ENCODE results near the gene SMIM44. TPM values are rescaled to one million over a fixed set of nuclear protein-coding genes. Genes with fewer than 3 reads are reported as not detected.

Gene SMIM44
- total RNA-seq, 2 experiments from 2014 or later = not detected

GRCh38 chr19:3492131-3492839 lies 9.0 kb upstream of the SMIM44 start:
- no peak overlapping the region for H3K27ac Mint-ChIP-seq
- no peak overlapping the region for H3K4me3 Mint-ChIP-seq
- CTCF ChIA-PET = interaction anchor here (0.6 to 1.4 kb wide), 3 partner anchors 8 to 583 kb away, joined by 3 to 4 read pairs (median 3); no protein-coding TSS in a partner anchor

GRCh38 chr19:3491396-3492119 lies 8.3 kb upstream of the SMIM44 start:
- H3K9me3 Mint-ChIP-seq = no peaks in the 10 kb centered on the region
- CTCF ChIA-PET = interaction anchor here (0.7 to 1.4 kb wide), 2 partner anchors 12 to 187 kb away, joined by 3 read pairs; no protein-coding TSS in a partner anchor
- POLR2A ChIA-PET = no interaction called here
- H3K4me3 Mint-ChIP-seq = no peak overlapping the region
- H3K27ac Mint-ChIP-seq = no peak overlapping the region
- H3K36me3 Mint-ChIP-seq (ENCODE audit: low read depth) = peaks cover 16% of the 10 kb centered on the region
- peaks cover 12% of the 10 kb centered on the region for H3K4me1 Mint-ChIP-seq
- no peak for DNase-seq
- no peaks in the 10 kb centered on the region for H3K27me3 Mint-ChIP-seq

More at GRCh38 chr19:3492131-3492839, 9.0 kb upstream of the SMIM44 start:
- H3K36me3 Mint-ChIP-seq (ENCODE audit: low read depth) = peaks cover 19% of the 10 kb centered on the region
- no peaks in the 10 kb centered on the region for H3K27me3 Mint-ChIP-seq
- H3K9me3 Mint-ChIP-seq = no peaks in the 10 kb centered on the region
- peaks cover 12% of the 10 kb centered on the region for H3K4me1 Mint-ChIP-seq
- POLR2A ChIA-PET = no interaction called here
- DNase-seq = no peak

GRCh38 chr19:3482507-3483225 lies 575 bp downstream of the SMIM44 start:
- H3K27ac Mint-ChIP-seq = no peak overlapping the region
- no peaks in the 10 kb centered on the region for H3K9me3 Mint-ChIP-seq
- peaks cover 13% of the 10 kb centered on the region for H3K4me1 Mint-ChIP-seq
- POLR2A ChIA-PET = no interaction called here
- no peak overlapping the region for H3K4me3 Mint-ChIP-seq
- no peak for DNase-seq
- H3K36me3 Mint-ChIP-seq (ENCODE audit: low read depth) = peaks cover 2% of the 10 kb centered on the region
- CTCF ChIA-PET = interaction anchor here (0.6 to 2.0 kb wide), 3 partner anchors 10 to 397 kb away, joined by 3 to 5 read pairs (median 4); no protein-coding TSS in a partner anchor
- H3K27me3 Mint-ChIP-seq = peaks cover 5% of the 10 kb centered on the region

GRCh38 chr19:3481241-3482090 lies 1.8 kb downstream of the SMIM44 start:
- Mint-ChIP-seq H3K4me3 (no peak overlapping the region), H3K9me3 (no peaks in the 10 kb centered on the region), H3K4me1 (peaks cover 13% of the 10 kb centered on the region), H3K27me3 (peaks cover 5% of the 10 kb centered on the region), H3K27ac (no peak overlapping the region), H3K36me3 (ENCODE audit: low read depth) (no peaks in the 10 kb centered on the region)
- no peak for DNase-seq
- POLR2A ChIA-PET = no interaction called here
- CTCF ChIA-PET = interaction anchor here (1.3 kb wide), 1 partner anchor 177 kb away, joined by 3 read pairs; no protein-coding TSS in a partner anchor

- POLR2A ChIA-PET = no interaction called here
Observed at GRCh38 chr19:3480383-3481091, 2.7 kb downstream of the SMIM44 start, which contains the start of gene SMIM24. Gene SMIM24 (minus strand): TSS chr19:3480525. CDS start chr19:3480463, 62 bp downstream.

GRCh38 chr19:3479834-3480215 lies 3.4 kb downstream of the SMIM44 start:
- CTCF ChIA-PET = interaction anchor here (0.7 to 1.3 kb wide), 4 partner anchors 9 to 23 kb away, joined by 3 to 5 read pairs (median 3); no protein-coding TSS in a partner anchor
- H3K27ac Mint-ChIP-seq = peak overlapping the region; percentile 36
- peaks cover 5% of the 10 kb centered on the region for H3K27me3 Mint-ChIP-seq
- H3K4me3 Mint-ChIP-seq = no peak overlapping the region
- DNase-seq = peak; percentile 53
- peaks cover 13% of the 10 kb centered on the region for H3K4me1 Mint-ChIP-seq
- POLR2A ChIA-PET = no interaction called here
- H3K9me3 Mint-ChIP-seq = no peaks in the 10 kb centered on the region
- no peaks in the 10 kb centered on the region for H3K36me3 Mint-ChIP-seq (ENCODE audit: low read depth)

More at GRCh38 chr19:3480383-3481091, 2.7 kb downstream of the SMIM44 start, which contains the start of gene SMIM24:
- no peaks in the 10 kb centered on the region for H3K9me3 Mint-ChIP-seq
- no peak within 1 kb of the TSS for H3K4me3 Mint-ChIP-seq
- H3K27me3 Mint-ChIP-seq = peaks cover 5% of the 10 kb centered on the region
- no peaks in the 10 kb centered on the region for H3K36me3 Mint-ChIP-seq (ENCODE audit: low read depth)
- CTCF ChIA-PET = interaction anchor here (1.3 kb wide), 1 partner anchor 176 kb away, joined by 3 read pairs; no protein-coding TSS in a partner anchor
- peak within 1 kb of the TSS; percentile 36 for H3K27ac Mint-ChIP-seq
- no peak for DNase-seq
- peaks cover 13% of the 10 kb centered on the region for H3K4me1 Mint-ChIP-seq

- Mint-ChIP-seq H3K27me3 (peaks cover 5% of the 10 kb centered on the region), H3K4me1 (peaks cover 13% of the 10 kb centered on the region), H3K4me3 (no peak overlapping the region), H3K36me3 (ENCODE audit: low read depth) (no peaks in the 10 kb centered on the region), H3K9me3 (no peaks in the 10 kb centered on the region), H3K27ac (no peak overlapping the region)
- peak; percentile 62 for DNase-seq
- ChIA-PET POLR2A (no interaction called here), CTCF (interaction anchor here (0.6 to 1.3 kb wide), 8 partner anchors 9 to 259 kb away, joined by 3 to 5 read pairs (median 4); no protein-coding TSS in a partner anchor)
Observed at GRCh38 chr19:3479177-3479833, 3.9 kb downstream of the SMIM44 start.

- DNase-seq = peak; percentile 30
- H3K9me3 Mint-ChIP-seq = no peaks in the 10 kb centered on the region
- POLR2A ChIA-PET = no interaction called here
- peak overlapping the region; percentile 41 for H3K27ac Mint-ChIP-seq
- H3K36me3 Mint-ChIP-seq (ENCODE audit: low read depth) = no peaks in the 10 kb centered on the region
- peak overlapping the region; percentile 45 for H3K4me3 Mint-ChIP-seq
- peaks cover 5% of the 10 kb centered on the region for H3K27me3 Mint-ChIP-seq
- CTCF ChIA-PET = interaction anchor here (0.6 to 1.3 kb wide), 5 partner anchors 24 to 260 kb away, joined by 3 to 5 read pairs (median 4); no protein-coding TSS in a partner anchor
- H3K4me1 Mint-ChIP-seq = peaks cover 13% of the 10 kb centered on the region
Observed at GRCh38 chr19:3478409-3479176, 4.6 kb downstream of the SMIM44 start.

GRCh38 chr19:3477951-3478350 lies 5.3 kb downstream of the SMIM44 start:
- Mint-ChIP-seq H3K9me3 (no peaks in the 10 kb centered on the region), H3K4me3 (no peak overlapping the region), H3K4me1 (peaks cover 13% of the 10 kb centered on the region), H3K27me3 (peaks cover 5% of the 10 kb centered on the region), H3K36me3 (ENCODE audit: low read depth) (no peaks in the 10 kb centered on the region), H3K27ac (no peak overlapping the region)
- POLR2A ChIA-PET = no interaction called here
- CTCF ChIA-PET = no interaction called here
- DNase-seq = no peak

GRCh38 chr19:3477506-3477905 lies 5.7 kb downstream of the SMIM44 start:
- Mint-ChIP-seq H3K27ac (no peak overlapping the region), H3K4me1 (peaks cover 13% of the 10 kb centered on the region), H3K27me3 (peaks cover 5% of the 10 kb centered on the region), H3K9me3 (no peaks in the 10 kb centered on the region), H3K36me3 (ENCODE audit: low read depth) (no peaks in the 10 kb centered on the region), H3K4me3 (no peak overlapping the region)
- ChIA-PET CTCF (no interaction called here), POLR2A (no interaction called here)
- no peak for DNase-seq

All from activated CD4-positive, alpha-beta T cell treated with anti-CD3 and anti-CD28 coated beads, Interleukin-2, amount 10 ng/mL, durations not matched to agents 7 days and 5 days (primary cell).